ENCODE results near the gene SH3GL2.
"Not testable (repeated sequence)": the region's sequence is repeated elsewhere in the genome, so short reads cannot be mapped to it uniquely, and the experiment has no call there.

The SH3GL2 gene

GRCh38 chr9:17731308-17731707, 152.4 kb downstream of the SH3GL2 start:
- Mint-ChIP-seq H3K9me3 (peaks cover 2% of the 10 kb centered on the region), H3K4me1 (ENCODE audit: low read depth) (no peaks in the 10 kb centered on the region), H3K27me3 (ENCODE audit: low read depth) (no peaks in the 10 kb centered on the region), H3K4me3 (no peak overlapping the region), H3K36me3 (ENCODE audit: low read depth) (no peaks in the 10 kb centered on the region), H3K27ac (no peak overlapping the region)

- Mint-ChIP-seq H3K9me3 (peaks cover 9% of the 10 kb centered on the region), H3K36me3 (ENCODE audit: low read depth) (no peaks in the 10 kb centered on the region), H3K27me3 (ENCODE audit: low read depth) (no peaks in the 10 kb centered on the region), H3K4me3 (no peak overlapping the region), H3K27ac (no peak overlapping the region), H3K4me1 (ENCODE audit: low read depth) (no peaks in the 10 kb centered on the region)
These were observed 155.8 kb downstream of the SH3GL2 start for GRCh38 chr9:17734674-17735073.

GRCh38 chr9:17735859-17736258, 157.0 kb downstream of the SH3GL2 start:
- Mint-ChIP-seq H3K36me3 (ENCODE audit: low read depth) (no peaks in the 10 kb centered on the region), H3K27ac (no peak overlapping the region), H3K4me1 (ENCODE audit: low read depth) (no peaks in the 10 kb centered on the region), H3K4me3 (no peak overlapping the region), H3K27me3 (ENCODE audit: low read depth) (no peaks in the 10 kb centered on the region), H3K9me3 (peaks cover 9% of the 10 kb centered on the region)

GRCh38 chr9:17739022-17739421, 160.2 kb downstream of the SH3GL2 start:
- H3K4me3 Mint-ChIP-seq: no peak overlapping the region
- H3K4me1 Mint-ChIP-seq (ENCODE audit: low read depth): no peaks in the 10 kb centered on the region
- H3K9me3 Mint-ChIP-seq: peaks cover 9% of the 10 kb centered on the region
- no peaks in the 10 kb centered on the region for H3K36me3 Mint-ChIP-seq (ENCODE audit: low read depth)
- no peaks in the 10 kb centered on the region for H3K27me3 Mint-ChIP-seq (ENCODE audit: low read depth)
- no peak overlapping the region for H3K27ac Mint-ChIP-seq

DNA sequence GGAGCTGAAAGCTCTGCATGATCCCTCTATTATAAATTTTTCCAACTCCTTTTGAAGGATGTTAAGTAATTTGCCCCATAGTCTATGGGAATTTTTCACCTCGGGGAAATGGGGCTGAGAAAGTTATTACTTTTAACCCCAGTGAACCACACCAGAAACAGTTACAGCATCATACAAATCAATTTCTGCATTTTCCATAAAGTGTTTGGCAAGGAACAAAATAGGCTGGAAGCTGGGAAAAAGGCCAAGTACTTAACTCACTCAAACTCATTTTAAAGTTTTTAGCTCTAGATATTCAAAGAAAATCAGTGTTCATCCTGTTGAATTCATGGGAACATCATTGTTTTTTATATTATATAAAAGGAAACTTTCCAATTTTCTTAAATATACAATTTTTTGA, 160.9 kb downstream of the SH3GL2 start:
- Mint-ChIP-seq H3K9me3 (peaks cover 9% of the 10 kb centered on the region), H3K27me3 (ENCODE audit: low read depth) (no peaks in the 10 kb centered on the region), H3K36me3 (ENCODE audit: low read depth) (no peaks in the 10 kb centered on the region), H3K27ac (no peak overlapping the region), H3K4me1 (ENCODE audit: low read depth) (no peaks in the 10 kb centered on the region), H3K4me3 (no peak overlapping the region)

DNA sequence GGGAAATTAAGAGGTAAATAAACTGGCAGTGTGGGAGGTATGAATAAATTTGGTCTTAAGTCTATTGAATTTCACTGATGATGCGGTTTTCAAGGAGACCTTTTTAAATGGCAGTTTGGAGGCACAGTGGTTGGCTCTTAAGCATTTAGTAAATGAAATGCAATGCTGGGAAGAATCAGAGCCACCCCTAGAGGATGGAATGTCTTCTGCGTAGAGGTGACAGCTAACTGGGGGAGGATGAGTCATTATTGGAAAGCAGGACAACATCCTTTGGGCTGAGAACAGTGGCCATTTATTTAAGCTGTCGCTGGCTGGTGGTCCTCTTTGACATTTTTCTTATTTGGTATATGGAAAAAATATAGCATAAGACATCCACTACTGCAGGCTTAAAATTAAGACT, 163.2 kb downstream of the SH3GL2 start:
- H3K9me3 Mint-ChIP-seq: peaks cover 3% of the 10 kb centered on the region
- H3K4me1 Mint-ChIP-seq (ENCODE audit: low read depth): no peaks in the 10 kb centered on the region
- H3K4me3 Mint-ChIP-seq: no peak overlapping the region
- H3K27me3 Mint-ChIP-seq (ENCODE audit: low read depth): no peaks in the 10 kb centered on the region
- H3K27ac Mint-ChIP-seq: no peak overlapping the region
- no peaks in the 10 kb centered on the region for H3K36me3 Mint-ChIP-seq (ENCODE audit: low read depth)

DNA sequence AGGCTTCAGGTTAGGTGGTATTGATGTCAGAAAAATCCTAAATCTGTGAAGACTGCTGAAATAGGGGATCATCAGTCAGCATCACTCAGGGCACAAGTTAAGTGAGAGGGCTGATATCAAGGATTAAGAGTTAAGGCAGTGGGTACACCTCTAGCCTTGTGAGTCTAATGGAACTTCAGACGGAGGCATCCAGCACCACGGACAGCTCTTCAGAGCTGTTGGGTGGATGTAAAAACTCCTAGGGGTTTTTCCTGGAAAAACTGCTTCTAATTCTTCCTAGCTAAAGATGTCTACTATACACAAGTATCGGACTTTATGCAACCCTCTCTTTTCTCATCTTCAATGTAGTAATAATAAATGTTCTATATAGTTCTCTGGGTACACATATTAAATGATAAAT, 165.9 kb downstream of the SH3GL2 start:
- H3K4me1 Mint-ChIP-seq (ENCODE audit: low read depth): no peaks in the 10 kb centered on the region
- no peaks in the 10 kb centered on the region for H3K27me3 Mint-ChIP-seq (ENCODE audit: low read depth)
- H3K4me3 Mint-ChIP-seq: no peak overlapping the region
- H3K36me3 Mint-ChIP-seq (ENCODE audit: low read depth): no peaks in the 10 kb centered on the region
- no peak overlapping the region for H3K27ac Mint-ChIP-seq
- H3K9me3 Mint-ChIP-seq: no peaks in the 10 kb centered on the region

DNA sequence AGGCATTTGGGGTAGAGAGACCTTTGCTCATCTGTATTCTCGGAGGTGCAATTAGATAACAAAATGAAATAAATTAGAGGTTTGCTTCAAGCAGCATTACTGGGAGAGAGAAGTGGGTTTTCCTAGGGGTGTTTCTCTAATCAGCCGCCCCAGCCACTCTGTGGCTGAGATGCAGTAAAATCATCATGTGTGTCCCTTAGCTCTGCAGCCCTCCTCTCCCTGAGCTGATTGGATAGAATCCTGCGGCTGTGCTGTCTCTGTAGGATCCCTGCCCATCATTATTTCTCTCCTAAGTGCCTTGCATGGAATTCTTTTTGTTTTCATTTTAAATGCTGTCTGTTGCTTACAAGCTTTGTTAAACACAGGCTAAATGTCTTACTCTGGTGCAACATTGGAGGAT, 171.4 kb downstream of the SH3GL2 start:
- peaks cover 4% of the 10 kb centered on the region for H3K9me3 Mint-ChIP-seq
- no peaks in the 10 kb centered on the region for H3K4me1 Mint-ChIP-seq (ENCODE audit: low read depth)
- H3K27me3 Mint-ChIP-seq (ENCODE audit: low read depth): no peaks in the 10 kb centered on the region
- no peak overlapping the region for H3K27ac Mint-ChIP-seq
- no peaks in the 10 kb centered on the region for H3K36me3 Mint-ChIP-seq (ENCODE audit: low read depth)
- no peak overlapping the region for H3K4me3 Mint-ChIP-seq

DNA sequence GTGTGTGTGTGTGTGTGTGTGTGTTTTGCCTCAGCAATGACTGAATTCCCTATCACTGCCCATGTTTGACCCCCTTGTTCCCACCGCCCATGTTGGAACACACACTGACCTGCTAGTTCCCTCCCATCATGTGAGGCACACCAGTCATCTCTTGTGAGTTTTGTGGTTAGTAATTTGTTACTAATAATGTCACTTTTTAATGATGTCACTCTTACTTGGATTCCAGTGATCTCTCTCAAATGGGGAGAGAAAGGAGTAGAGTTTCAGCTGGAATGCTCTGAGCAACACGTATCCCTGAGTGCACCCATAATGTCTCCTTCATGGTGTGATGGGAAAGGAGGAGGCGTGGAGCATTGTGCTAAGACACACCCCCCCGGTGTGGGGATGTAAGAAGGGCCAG, 172.6 kb downstream of the SH3GL2 start:
- H3K4me3 Mint-ChIP-seq: no peak overlapping the region
- H3K9me3 Mint-ChIP-seq: peaks cover 4% of the 10 kb centered on the region
- H3K4me1 Mint-ChIP-seq (ENCODE audit: low read depth): no peaks in the 10 kb centered on the region
- H3K27me3 Mint-ChIP-seq (ENCODE audit: low read depth): no peaks in the 10 kb centered on the region
- H3K27ac Mint-ChIP-seq: no peak overlapping the region
- H3K36me3 Mint-ChIP-seq (ENCODE audit: low read depth): no peaks in the 10 kb centered on the region

DNA sequence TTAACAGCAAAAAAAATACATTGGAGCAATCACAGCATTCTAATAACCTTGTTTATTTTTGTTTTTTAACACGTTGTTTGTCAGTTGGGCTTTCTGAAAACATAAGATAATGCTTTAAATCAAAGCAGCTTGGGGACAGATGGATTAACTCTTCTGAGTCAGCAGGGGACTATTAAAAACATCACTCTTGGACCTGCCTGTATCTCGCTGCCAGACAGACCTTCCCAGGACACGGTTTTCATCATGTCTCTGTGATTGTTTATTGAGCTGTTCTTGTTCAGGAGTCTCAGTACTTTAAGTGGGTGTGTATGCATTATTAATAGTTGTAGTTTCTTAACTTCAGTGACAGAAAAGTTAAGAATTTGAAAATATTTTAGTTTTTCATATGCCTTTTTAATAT, 173.2 kb downstream of the SH3GL2 start:
- Mint-ChIP-seq H3K27me3 (ENCODE audit: low read depth) (no peaks in the 10 kb centered on the region), H3K27ac (no peak overlapping the region), H3K4me1 (ENCODE audit: low read depth) (no peaks in the 10 kb centered on the region), H3K4me3 (no peak overlapping the region), H3K36me3 (ENCODE audit: low read depth) (no peaks in the 10 kb centered on the region), H3K9me3 (peaks cover 4% of the 10 kb centered on the region)

DNA sequence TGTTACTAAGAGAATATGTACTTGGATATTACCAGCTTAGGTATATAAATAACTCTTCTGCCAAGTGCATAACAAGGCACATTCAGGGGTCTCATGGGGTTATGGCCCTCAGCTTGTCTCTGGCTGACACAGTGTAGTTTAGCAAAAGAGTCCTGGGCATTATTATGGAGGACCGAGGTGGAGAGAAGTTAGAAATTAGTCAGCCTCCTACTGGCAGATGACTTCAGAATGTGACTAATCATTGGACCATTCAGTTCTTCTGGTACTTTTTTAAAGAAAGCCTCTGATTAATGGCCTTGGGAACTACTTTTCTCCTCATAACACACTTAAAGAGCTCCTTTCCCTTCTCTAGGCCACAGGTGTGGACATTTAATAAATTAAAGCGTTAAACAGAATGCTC, 178.9 kb downstream of the SH3GL2 start:
- no peaks in the 10 kb centered on the region for H3K4me1 Mint-ChIP-seq (ENCODE audit: low read depth)

DNA sequence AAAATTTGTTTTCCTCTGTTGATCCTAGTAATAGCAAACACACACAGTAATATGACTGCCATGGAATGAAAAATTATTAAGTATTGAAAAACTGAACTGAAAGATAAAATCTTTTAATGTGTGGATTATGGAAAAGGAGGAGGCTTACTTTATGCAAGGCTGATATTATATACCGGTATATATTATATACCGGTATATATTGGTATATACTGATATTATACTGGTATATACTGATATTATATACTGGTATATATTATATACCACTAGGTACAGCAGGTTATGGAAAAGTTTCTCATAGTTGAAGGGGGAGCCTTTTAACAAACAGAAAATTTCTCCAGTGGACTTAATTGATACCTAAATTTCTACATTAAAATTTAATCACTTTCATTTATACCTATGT, 181.4 kb downstream of the SH3GL2 start:
- Mint-ChIP-seq H3K27ac (no peak overlapping the region), H3K36me3 (ENCODE audit: low read depth) (no peaks in the 10 kb centered on the region), H3K4me1 (ENCODE audit: low read depth) (no peaks in the 10 kb centered on the region), H3K4me3 (no peak overlapping the region), H3K9me3 (no peaks in the 10 kb centered on the region), H3K27me3 (ENCODE audit: low read depth) (no peaks in the 10 kb centered on the region)

More for the DNA sequence above, 178.9 kb downstream of the SH3GL2 start:
- no peak overlapping the region for H3K27ac Mint-ChIP-seq
- H3K4me3 Mint-ChIP-seq: no peak overlapping the region
- no peaks in the 10 kb centered on the region for H3K36me3 Mint-ChIP-seq (ENCODE audit: low read depth)
- no peaks in the 10 kb centered on the region for H3K27me3 Mint-ChIP-seq (ENCODE audit: low read depth)
- H3K9me3 Mint-ChIP-seq: peaks cover 3% of the 10 kb centered on the region

GRCh38 chr9:17761984-17762676, 183.3 kb downstream of the SH3GL2 start:
- H3K36me3 Mint-ChIP-seq (ENCODE audit: low read depth): no peaks in the 10 kb centered on the region
- H3K27ac Mint-ChIP-seq: no peak overlapping the region
- H3K4me3 Mint-ChIP-seq: no peak overlapping the region
- H3K27me3 Mint-ChIP-seq (ENCODE audit: low read depth): no peaks in the 10 kb centered on the region
- no peaks in the 10 kb centered on the region for H3K9me3 Mint-ChIP-seq
- H3K4me1 Mint-ChIP-seq (ENCODE audit: low read depth): no peaks in the 10 kb centered on the region

GRCh38 chr9:17764306-17764705, 185.4 kb downstream of the SH3GL2 start:
- Mint-ChIP-seq H3K27me3 (ENCODE audit: low read depth) (no peaks in the 10 kb centered on the region), H3K9me3 (no peaks in the 10 kb centered on the region), H3K4me3 (no peak overlapping the region), H3K4me1 (ENCODE audit: low read depth) (no peaks in the 10 kb centered on the region), H3K27ac (no peak overlapping the region), H3K36me3 (ENCODE audit: low read depth) (no peaks in the 10 kb centered on the region)

GRCh38 chr9:17765131-17765530, 186.3 kb downstream of the SH3GL2 start:
- not testable (repeated sequence) for H3K27ac Mint-ChIP-seq; H3K36me3 Mint-ChIP-seq (ENCODE audit: low read depth); H3K4me3 Mint-ChIP-seq; H3K4me1 Mint-ChIP-seq (ENCODE audit: low read depth); H3K27me3 Mint-ChIP-seq (ENCODE audit: low read depth); H3K9me3 Mint-ChIP-seq

DNA sequence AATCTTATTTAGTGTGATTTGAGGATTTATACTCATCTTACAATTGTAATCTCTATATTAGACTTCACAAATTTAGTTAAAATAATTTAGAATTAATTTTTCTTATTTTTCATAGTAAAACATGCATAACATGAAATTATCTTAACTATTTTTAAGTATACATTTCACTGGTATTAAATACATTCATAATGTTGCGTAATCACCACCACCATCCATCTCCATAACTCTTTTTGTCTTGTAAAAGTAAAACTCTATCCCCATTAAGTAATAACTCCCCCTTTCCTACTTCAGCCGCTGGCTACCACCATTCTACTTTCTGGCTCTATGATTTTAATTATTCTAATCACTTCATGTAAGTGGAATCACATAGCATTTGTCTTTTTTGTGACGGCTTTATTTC, 193.4 kb downstream of the SH3GL2 start:
- Mint-ChIP-seq H3K4me1 (ENCODE audit: low read depth) (no peaks in the 10 kb centered on the region), H3K9me3 (no peaks in the 10 kb centered on the region), H3K4me3 (no peak overlapping the region), H3K27ac (no peak overlapping the region), H3K36me3 (ENCODE audit: low read depth) (no peaks in the 10 kb centered on the region), H3K27me3 (ENCODE audit: low read depth) (no peaks in the 10 kb centered on the region)
